Kidney epithelial cell (primary cell): ENCODE measurements around the gene KDM6B. TPM values are rescaled to one million over a fixed set of nuclear protein-coding genes. Genes with fewer than 3 reads are reported as not detected.

Experiments
- DNase-seq: peaks from one replicate; pipeline ENCODE4 v3.0.0-alpha.2; 2010; ENCODE audit warnings: low read depth
- H3K27me3 ChIP-seq: 2 replicates; pipeline ENCODE4 v1.6.0; 2011; ENCODE audit warnings: low read length; ENCODE audit not compliant: control insufficient read depth, insufficient read depth
- H3K36me3 ChIP-seq: 2 replicates; pipeline ENCODE4 v1.5.1; 2011; ENCODE audit warnings: low read length; ENCODE audit not compliant: control insufficient read depth, insufficient read depth
- H3K4me3 ChIP-seq: 2 replicates; pipeline ENCODE4 v1.5.1; 2011; ENCODE audit warnings: low read depth, mild to moderate bottlenecking, control low read depth, low read length
- CTCF ChIP-seq: IDR thresholded peaks from 2 replicates; pipeline ENCODE4 v1.5.1; 2011; ENCODE audit warnings: mild to moderate bottlenecking, moderate library complexity, low read length, control low read depth, inconsistent platforms; ENCODE audit not compliant: insufficient read depth, poor library complexity, severe bottlenecking
- total RNA-seq: library from RNA; depleted of rRNA; stranded (reverse); fragments of >200 nt; gene quantifications from 2 replicates; pipeline ENCODE4 v1.2.3, GENCODE V29; 2015

The KDM6B gene
- total RNA-seq, 1 donor from 2014 or later: 15.6 TPM

DNA sequence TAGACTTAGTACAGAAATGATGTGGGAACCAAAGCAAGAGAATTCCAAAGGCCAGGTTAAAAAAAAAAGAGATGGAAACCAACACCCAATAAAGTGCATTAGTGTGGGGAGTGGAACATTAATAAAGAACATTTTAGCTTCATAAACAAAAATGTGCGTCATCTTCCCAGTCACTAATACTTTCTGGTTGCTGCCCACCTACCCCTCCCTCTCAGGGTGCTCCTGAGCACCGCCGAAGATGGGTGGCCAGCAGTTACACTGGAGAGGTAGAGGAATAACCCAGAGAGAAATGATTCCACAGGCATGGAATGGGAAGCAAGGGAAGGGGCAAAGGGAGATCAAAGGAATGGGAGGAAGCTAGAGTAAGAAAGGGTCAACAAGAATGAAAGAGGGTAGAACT, 48.6 kb downstream of the KDM6B start:
- Histone ChIP-seq H3K36me3 (no peaks in the 10 kb centered on the region), H3K4me3 (no peak overlapping the region), H3K27me3 (no peaks in the 10 kb centered on the region)
- DNase-seq: no peak
- TF ChIP-seq CTCF: no peak

Other genes starting within 250 kb of the KDM6B start
- gene SOX15, start 244.1 kb upstream of the KDM6B start, total RNA-seq: 1.8 and 3.4 TPM in 2 replicates
- 43.0 and 45.7 TPM in 2 replicates for gene FXR2, start 219.3 kb upstream of the KDM6B start, total RNA-seq
- gene SAT2, start 206.4 kb upstream of the KDM6B start, total RNA-seq: 61.6 and 76.0 TPM in 2 replicates
- 0.79 TPM in 1 of 2 replicates, not detected in the other for gene SHBG, start 204.1 kb upstream of the KDM6B start, total RNA-seq
- gene ATP1B2, start 183.3 kb upstream of the KDM6B start, total RNA-seq: not detected in 2 replicates
- 154 and 168 TPM in 2 replicates for gene TP53, start 146.7 kb upstream of the KDM6B start, total RNA-seq
- 13.3 and 14.9 TPM in 2 replicates for gene WRAP53, start 145.7 kb upstream of the KDM6B start, total RNA-seq
- gene EFNB3, start 129.0 kb upstream of the KDM6B start, total RNA-seq: 4.7 and 5.5 TPM in 2 replicates
- gene DNAH2, start 116.5 kb upstream of the KDM6B start, total RNA-seq: 0.04 TPM in 1 of 2 replicates, not detected in the other
- gene TMEM88, start 20.8 kb downstream of the KDM6B start, total RNA-seq: 3.5 and 4.3 TPM in 2 replicates
- gene NAA38, start 23.3 kb downstream of the KDM6B start, total RNA-seq: 50.5 and 51.0 TPM in 2 replicates
- 5.3 and 7.4 TPM in 2 replicates for gene CYB5D1, start 23.8 kb downstream of the KDM6B start, total RNA-seq
- 36.2 and 42.4 TPM in 2 replicates for gene CHD3, start 54.6 kb downstream of the KDM6B start, total RNA-seq
- 1.5 and 3.9 TPM in 2 replicates for gene RNF227, start 82.1 kb downstream of the KDM6B start, total RNA-seq
- gene KCNAB3, start 95.6 kb downstream of the KDM6B start, total RNA-seq: 0.29 and 0.62 TPM in 2 replicates
- gene TRAPPC1, start 97.7 kb downstream of the KDM6B start, total RNA-seq: 45.5 and 51.6 TPM in 2 replicates
- 19.2 and 20.1 TPM in 2 replicates for gene CNTROB, start 98.0 kb downstream of the KDM6B start, total RNA-seq
- 0.07 TPM in 1 of 2 replicates, not detected in the other for gene GUCY2D, start 168.4 kb downstream of the KDM6B start, total RNA-seq
- 0.29 TPM in 1 of 2 replicates, not detected in the other for gene ALOX15B, start 204.8 kb downstream of the KDM6B start, total RNA-seq